WTC11 (cell line): Measurements from ENCODE around the gene PDHB. TPM values are rescaled to one million over a fixed set of nuclear protein-coding genes. Genes with fewer than 3 reads are reported as not detected.
A peak's percentile ranks its signal among the peaks of the same experiment; 100 is the strongest.

Experiments used
- ATAC-seq: fragments of 200-7000 bp; cut with Tn5 transposase; 2 replicates; pipeline ENCODE4 v1.10.0; 2021; ENCODE audit warnings: mild to moderate bottlenecking, moderate library complexity
- CTCF ChIA-PET: fragments of 300-600 bp; sonication (Branson Sonifier 250); formaldehyde crosslinking; loops from one replicate; lab custom pipeline; 2021; ENCODE audit warnings: antibody characterized with exemption; lab: Charles Lee
- POLR2A ChIA-PET: fragments of 350-600 bp; sonication (Branson Sonifier 250); formaldehyde crosslinking; loops from one replicate; lab custom pipeline; 2021; ENCODE audit warnings: antibody characterized with exemption; lab: Charles Lee
- DNase-seq: peaks from one replicate; pipeline ENCODE4 v3.0.0; 2021; ENCODE audit warnings: low spot score
- H3K27ac Mint-ChIP-seq: 2 replicates; pipeline ENCODE4 v1.8.0; 2021; ENCODE audit warnings: mixed read lengths
- H3K27me3 Mint-ChIP-seq: 2 replicates; pipeline ENCODE4 v1.8.0; 2021; ENCODE audit warnings: low read depth, mild to moderate bottlenecking, moderate library complexity, mixed read lengths
- H3K36me3 Mint-ChIP-seq: 2 replicates; pipeline ENCODE4 v1.8.0; 2021; ENCODE audit warnings: mixed read lengths
- H3K4me1 Mint-ChIP-seq: 2 replicates; pipeline ENCODE4 v1.8.0; 2022; ENCODE audit warnings: mixed read lengths
- H3K4me3 Mint-ChIP-seq: 2 replicates; pipeline ENCODE4 v1.8.0; 2021; ENCODE audit warnings: mild to moderate bottlenecking, moderate library complexity, mixed read lengths
- H3K9me3 Mint-ChIP-seq: 2 replicates; pipeline ENCODE4 v1.8.0; 2021; ENCODE audit warnings: mixed read lengths
- EMX1 ChIP-seq: fragments of 250-450 bp; sonication (Bioruptor Pico); IDR thresholded peaks from 2 replicates; pipeline ENCODE4 v1.8.0; 2021; ENCODE audit warnings: mild to moderate bottlenecking
- ETV6 ChIP-seq: sonication (generic); formaldehyde crosslinking; IDR thresholded peaks from 2 replicates; pipeline ENCODE4 v1.8.1; 2022; ENCODE audit warnings: mild to moderate bottlenecking, missing genetic modification reagents
- FOXK1 ChIP-seq: sonication (generic); formaldehyde crosslinking; IDR thresholded peaks from 2 replicates; pipeline ENCODE4 v1.8.0; 2022; ENCODE audit warnings: mild to moderate bottlenecking, moderate library complexity, missing genetic modification reagents
- FOXP1 ChIP-seq: sonication (generic); formaldehyde crosslinking; IDR thresholded peaks from 2 replicates; pipeline ENCODE4 v1.8.0; 2022; ENCODE audit warnings: missing genetic modification reagents, mild to moderate bottlenecking, moderate library complexity, borderline replicate concordance
- GABPB1 ChIP-seq: sonication (generic); formaldehyde crosslinking; IDR thresholded peaks from 2 replicates; pipeline ENCODE4 v1.8.1; 2023; ENCODE audit warnings: mild to moderate bottlenecking, missing genetic modification reagents
- HMGA2 ChIP-seq: fragments of 250-450 bp; sonication (Bioruptor Pico); IDR thresholded peaks from 2 replicates; pipeline ENCODE4 v1.4.0; 2021; ENCODE audit warnings: mild to moderate bottlenecking, moderate library complexity
- JAZF1 ChIP-seq: fragments of 250-450 bp; sonication (Bioruptor Pico); IDR thresholded peaks from 2 replicates; pipeline ENCODE4 v1.9.0; 2021; ENCODE audit warnings: moderate library complexity, mild to moderate bottlenecking, inconsistent platforms
- KAT7 ChIP-seq: sonication (generic); formaldehyde crosslinking; IDR thresholded peaks from 2 replicates; pipeline ENCODE4 v1.8.1; 2023; ENCODE audit warnings: missing genetic modification reagents, mild to moderate bottlenecking, borderline replicate concordance
- MLX ChIP-seq: sonication (generic); formaldehyde crosslinking; IDR thresholded peaks from 2 replicates; pipeline ENCODE4 v1.8.1; 2023; ENCODE audit warnings: mild to moderate bottlenecking, missing genetic modification reagents, moderate library complexity
- NR1H2 ChIP-seq: sonication (generic); formaldehyde crosslinking; IDR thresholded peaks from 2 replicates; pipeline ENCODE4 v1.9.0; 2021; ENCODE audit warnings: mild to moderate bottlenecking, moderate library complexity, missing genetic modification reagents
- NR2C2 ChIP-seq: sonication (generic); formaldehyde crosslinking; IDR thresholded peaks from 2 replicates; pipeline ENCODE4 v1.8.0; 2022; ENCODE audit warnings: mild to moderate bottlenecking, missing genetic modification reagents
- OVOL2 ChIP-seq: fragments of 250-450 bp; sonication (Bioruptor Pico); IDR thresholded peaks from 2 replicates; pipeline ENCODE4 v1.9.0; 2021; ENCODE audit warnings: mild to moderate bottlenecking, borderline replicate concordance
- PREB ChIP-seq: sonication (generic); formaldehyde crosslinking; IDR thresholded peaks from 2 replicates; pipeline ENCODE4 v1.8.1; 2022; ENCODE audit warnings: mild to moderate bottlenecking, missing genetic modification reagents, moderate library complexity, borderline replicate concordance
- PRRX2 ChIP-seq: fragments of 250-450 bp; sonication (Bioruptor Pico); IDR thresholded peaks from 2 replicates; pipeline ENCODE4 v1.8.0; 2021; ENCODE audit warnings: mild to moderate bottlenecking
- TEAD1 ChIP-seq: sonication (generic); formaldehyde crosslinking; IDR thresholded peaks from 2 replicates; pipeline ENCODE4 v1.8.0; 2022; ENCODE audit warnings: mild to moderate bottlenecking, missing genetic modification reagents
- USF1 ChIP-seq: sonication (generic); formaldehyde crosslinking; IDR thresholded peaks from 2 replicates; pipeline ENCODE4 v1.8.0; 2022; ENCODE audit warnings: mild to moderate bottlenecking, missing genetic modification reagents
- ZBTB21 ChIP-seq: sonication (generic); formaldehyde crosslinking; IDR thresholded peaks from 2 replicates; pipeline ENCODE4 v1.8.1; 2023; ENCODE audit warnings: mild to moderate bottlenecking, missing genetic modification reagents, borderline replicate concordance
- ZNF138 ChIP-seq: sonication (generic); formaldehyde crosslinking; conservative IDR thresholded peaks from 2 replicates; pipeline ENCODE4 v1.8.1; 2022; ENCODE audit warnings: mild to moderate bottlenecking, moderate library complexity, missing genetic modification reagents
- ZNF317 ChIP-seq: sonication (generic); formaldehyde crosslinking; IDR thresholded peaks from 2 replicates; pipeline ENCODE4 v1.8.1; 2023; ENCODE audit warnings: low read depth, mild to moderate bottlenecking, moderate library complexity, missing genetic modification reagents, borderline replicate concordance
- total RNA-seq: library from RNA; stranded (reverse); gene quantifications from 3 replicates; pipeline ENCODE4 v1.2.3, GENCODE V29; 2021
- TF ChIP-seq, protein P1 (sequence below): sonication (generic); formaldehyde crosslinking; IDR thresholded peaks from 2 replicates; pipeline ENCODE4 v1.8.0; 2022; ENCODE audit warnings: missing genetic modification reagents
- TF ChIP-seq, protein P2 (sequence below): sonication (generic); formaldehyde crosslinking; IDR thresholded peaks from 2 replicates; pipeline ENCODE4 v1.8.1; 2022; ENCODE audit warnings: missing genetic modification reagents, borderline replicate concordance
- TF ChIP-seq, protein P3 (sequence below): sonication (generic); formaldehyde crosslinking; IDR thresholded peaks from 2 replicates; pipeline ENCODE4 v1.8.1; 2023; ENCODE audit warnings: mild to moderate bottlenecking, moderate library complexity, missing genetic modification reagents

The PDHB gene
- total RNA-seq, 1 experiment from 2014 or later: 131 TPM

GRCh38 chr3:58434990-58435389 is 1.4 kb upstream of the PDHB start (continued):
- TF ChIP-seq ETV6 (CRISPR knock-in tag) (0 out of 2 replicates have a peak, but pooled peaks have one; percentile 40), EMX1 (no peak), TEAD1 (peak; percentile 98)

DNA sequence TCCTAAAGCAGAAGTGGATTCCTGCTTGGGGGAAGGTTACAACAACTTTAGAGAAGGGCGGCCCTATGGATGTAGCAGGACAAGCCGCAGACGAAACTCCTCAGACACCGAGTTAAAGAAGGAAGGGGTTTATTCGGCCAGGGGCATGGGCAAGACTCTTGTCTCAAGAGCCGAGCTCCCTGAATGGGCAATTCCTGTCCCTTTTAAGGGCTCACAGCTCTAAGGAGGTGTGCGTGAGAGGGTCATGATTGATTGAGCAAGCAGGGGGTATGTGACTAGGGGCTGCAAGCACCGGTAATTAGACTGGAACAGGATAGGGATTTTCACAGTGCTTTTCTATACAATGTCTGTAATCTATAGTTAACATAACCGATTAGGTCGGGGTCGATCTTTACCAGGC is 879 bp upstream of the PDHB start:
- TF ChIP-seq FOXP1 (CRISPR knock-in tag) (no peak), GABPB1 (CRISPR knock-in tag) (no peak), USF1 (no peak), ZNF317 (CRISPR knock-in tag) (no peak), HMGA2 (CRISPR knock-in tag) (no peak), FOXK1 (CRISPR knock-in tag) (no peak), NR1H2 (CRISPR knock-in tag) (no peak), OVOL2 (CRISPR knock-in tag) (no peak), JAZF1 (no peak), ZBTB21 (no peak), MLX (no peak)
- TF ChIP-seq, protein P1, sequence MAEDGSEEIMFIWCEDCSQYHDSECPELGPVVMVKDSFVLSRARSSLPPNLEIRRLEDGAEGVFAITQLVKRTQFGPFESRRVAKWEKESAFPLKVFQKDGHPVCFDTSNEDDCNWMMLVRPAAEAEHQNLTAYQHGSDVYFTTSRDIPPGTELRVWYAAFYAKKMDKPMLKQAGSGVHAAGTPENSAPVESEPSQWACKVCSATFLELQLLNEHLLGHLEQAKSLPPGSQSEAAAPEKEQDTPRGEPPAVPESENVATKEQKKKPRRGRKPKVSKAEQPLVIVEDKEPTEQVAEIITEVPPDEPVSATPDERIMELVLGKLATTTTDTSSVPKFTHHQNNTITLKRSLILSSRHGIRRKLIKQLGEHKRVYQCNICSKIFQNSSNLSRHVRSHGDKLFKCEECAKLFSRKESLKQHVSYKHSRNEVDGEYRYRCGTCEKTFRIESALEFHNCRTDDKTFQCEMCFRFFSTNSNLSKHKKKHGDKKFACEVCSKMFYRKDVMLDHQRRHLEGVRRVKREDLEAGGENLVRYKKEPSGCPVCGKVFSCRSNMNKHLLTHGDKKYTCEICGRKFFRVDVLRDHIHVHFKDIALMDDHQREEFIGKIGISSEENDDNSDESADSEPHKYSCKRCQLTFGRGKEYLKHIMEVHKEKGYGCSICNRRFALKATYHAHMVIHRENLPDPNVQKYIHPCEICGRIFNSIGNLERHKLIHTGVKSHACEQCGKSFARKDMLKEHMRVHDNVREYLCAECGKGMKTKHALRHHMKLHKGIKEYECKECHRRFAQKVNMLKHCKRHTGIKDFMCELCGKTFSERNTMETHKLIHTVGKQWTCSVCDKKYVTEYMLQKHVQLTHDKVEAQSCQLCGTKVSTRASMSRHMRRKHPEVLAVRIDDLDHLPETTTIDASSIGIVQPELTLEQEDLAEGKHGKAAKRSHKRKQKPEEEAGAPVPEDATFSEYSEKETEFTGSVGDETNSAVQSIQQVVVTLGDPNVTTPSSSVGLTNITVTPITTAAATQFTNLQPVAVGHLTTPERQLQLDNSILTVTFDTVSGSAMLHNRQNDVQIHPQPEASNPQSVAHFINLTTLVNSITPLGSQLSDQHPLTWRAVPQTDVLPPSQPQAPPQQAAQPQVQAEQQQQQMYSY (CRISPR knock-in tag): no peak
- TF ChIP-seq, protein P2, sequence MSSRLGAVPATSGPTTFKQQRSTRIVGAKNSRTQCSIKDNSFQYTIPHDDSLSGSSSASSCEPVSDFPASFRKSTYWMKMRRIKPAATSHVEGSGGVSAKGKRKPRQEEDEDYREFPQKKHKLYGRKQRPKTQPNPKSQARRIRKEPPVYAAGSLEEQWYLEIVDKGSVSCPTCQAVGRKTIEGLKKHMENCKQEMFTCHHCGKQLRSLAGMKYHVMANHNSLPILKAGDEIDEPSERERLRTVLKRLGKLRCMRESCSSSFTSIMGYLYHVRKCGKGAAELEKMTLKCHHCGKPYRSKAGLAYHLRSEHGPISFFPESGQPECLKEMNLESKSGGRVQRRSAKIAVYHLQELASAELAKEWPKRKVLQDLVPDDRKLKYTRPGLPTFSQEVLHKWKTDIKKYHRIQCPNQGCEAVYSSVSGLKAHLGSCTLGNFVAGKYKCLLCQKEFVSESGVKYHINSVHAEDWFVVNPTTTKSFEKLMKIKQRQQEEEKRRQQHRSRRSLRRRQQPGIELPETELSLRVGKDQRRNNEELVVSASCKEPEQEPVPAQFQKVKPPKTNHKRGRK (CRISPR knock-in tag): no peak
- TF ChIP-seq, all 79 proteins: peak for 0
- Mint-ChIP-seq H3K4me3 (peak overlapping the region; percentile 53), H3K4me1 (peaks cover 59% of the 10 kb centered on the region), H3K36me3 (peaks cover 25% of the 10 kb centered on the region), H3K9me3 (no peaks in the 10 kb centered on the region), H3K27ac (peak overlapping the region; percentile 98), H3K27me3 (no peaks in the 10 kb centered on the region)
- ATAC-seq (peak; percentile 2), DNase-seq (peak; percentile 39)
- ChIA-PET CTCF (interaction anchor here (1.0 to 1.6 kb wide), 5 partner anchors 19 to 196 kb away, joined by 3 to 5 read pairs (median 4); no protein-coding TSS in a partner anchor), POLR2A (interaction anchor here (0.8 to 1.3 kb wide), 4 partner anchors 10 to 128 kb away, joined by 3 to 4 read pairs (median 3); partner anchors contain the start of genes HTD2 and RPP14)

DNA sequence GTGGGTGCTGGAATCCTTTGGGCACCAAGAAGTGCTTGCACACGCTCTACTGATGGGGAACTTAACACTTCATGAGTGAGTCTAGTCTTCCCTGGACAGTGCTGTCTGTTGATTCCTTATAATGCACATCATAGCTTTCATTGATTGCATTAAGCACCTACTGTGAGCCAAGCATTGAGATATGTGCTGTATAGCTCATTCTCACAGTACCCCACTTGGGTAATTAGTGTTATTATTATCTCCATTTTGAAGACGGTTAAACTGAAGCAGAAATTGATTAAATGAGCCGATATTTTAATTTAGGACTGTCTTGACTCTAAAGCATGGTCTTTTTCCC is 504 bp upstream of the PDHB start:
- Mint-ChIP-seq H3K9me3 (no peaks in the 10 kb centered on the region), H3K27ac (peak overlapping the region; percentile 98), H3K36me3 (peaks cover 29% of the 10 kb centered on the region), H3K27me3 (no peaks in the 10 kb centered on the region), H3K4me3 (peak overlapping the region; percentile 53), H3K4me1 (peaks cover 59% of the 10 kb centered on the region)
- TF ChIP-seq PRRX2 (CRISPR knock-in tag) (no peak), PREB (CRISPR knock-in tag) (0 out of 2 replicates have a peak, but pooled peaks have one; percentile 5), JAZF1 (no peak), KAT7 (CRISPR knock-in tag) (no peak), ZNF138 (peak; percentile 2; the same call in 1 of the 2 replicates), NR2C2 (CRISPR knock-in tag) (no peak)
- TF ChIP-seq, protein P3, sequence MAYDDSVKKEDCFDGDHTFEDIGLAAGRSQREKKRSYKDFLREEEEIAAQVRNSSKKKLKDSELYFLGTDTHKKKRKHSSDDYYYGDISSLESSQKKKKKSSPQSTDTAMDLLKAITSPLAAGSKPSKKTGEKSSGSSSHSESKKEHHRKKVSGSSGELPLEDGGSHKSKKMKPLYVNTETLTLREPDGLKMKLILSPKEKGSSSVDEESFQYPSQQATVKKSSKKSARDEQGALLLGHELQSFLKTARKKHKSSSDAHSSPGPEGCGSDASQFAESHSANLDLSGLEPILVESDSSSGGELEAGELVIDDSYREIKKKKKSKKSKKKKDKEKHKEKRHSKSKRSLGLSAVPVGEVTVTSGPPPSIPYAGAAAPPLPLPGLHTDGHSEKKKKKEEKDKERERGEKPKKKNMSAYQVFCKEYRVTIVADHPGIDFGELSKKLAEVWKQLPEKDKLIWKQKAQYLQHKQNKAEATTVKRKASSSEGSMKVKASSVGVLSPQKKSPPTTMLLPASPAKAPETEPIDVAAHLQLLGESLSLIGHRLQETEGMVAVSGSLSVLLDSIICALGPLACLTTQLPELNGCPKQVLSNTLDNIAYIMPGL: no peak
- TF ChIP-seq, protein P2 (CRISPR knock-in tag): no peak
- ChIA-PET POLR2A (interaction anchor here (0.8 to 1.3 kb wide), 3 partner anchors 9 to 57 kb away, joined by 3 to 4 read pairs (median 3); no protein-coding TSS in a partner anchor), CTCF (interaction anchor here (0.6 to 1.6 kb wide), 5 partner anchors 57 to 237 kb away, joined by 3 to 6 read pairs (median 4); partner anchors contain the start of genes HTD2 and RPP14)
- ATAC-seq (no peak), DNase-seq (no peak)
